SK-N-MC (cell line): ENCODE data around the gene UBE2L6.

ENCODE experiments used
- EZH2 ChIP-seq: fragments of 200-600 bp; sonication (generic); IDR thresholded peaks from one replicate; pipeline ENCODE4 v1.6.1; 2017; ENCODE audit warnings: antibody characterized with exemption
- FOXP2 ChIP-seq: optimal IDR thresholded peaks from 2 replicates; pipeline ENCODE3; 2011; ENCODE audit warnings: mild to moderate bottlenecking, moderate library complexity; ENCODE audit not compliant: insufficient read depth; ENCODE audit errors: extremely low read length, control extremely low read depth
- POLR2AphosphoS5 ChIP-seq: IDR thresholded peaks from 2 replicates; pipeline ENCODE4 v1.6.1; 2012; ENCODE audit warnings: mild to moderate bottlenecking, low read depth, low read length, borderline replicate concordance

- TF ChIP-seq POLR2AphosphoS5 (peak; percentile 86), EZH2 (no peak), FOXP2 (no peak)
These were observed 52.0 kb downstream of the UBE2L6 start, which contains the start of gene SLC43A1 for GRCh38 chr11:57515332-57516060.
